GM20000 (cell line): ENCODE measurements around the gene CCPG1.
"Not testable (repeated sequence)": the region's sequence is repeated elsewhere in the genome, so short reads cannot be mapped to it uniquely, and the experiment has no call there.

ENCODE experiments used
- DNase-seq: peaks from one replicate; pipeline ENCODE4 v3.0.0; 2012; ENCODE audit warnings: low spot score
- TF ChIP-seq, protein P1 (sequence below): IDR thresholded peaks from 2 replicates; pipeline ENCODE4 v1.5.1; 2012; ENCODE audit warnings: mild to moderate bottlenecking, control low read depth; ENCODE audit errors: extremely low read depth, missing control alignments

The CCPG1 gene, protein sequence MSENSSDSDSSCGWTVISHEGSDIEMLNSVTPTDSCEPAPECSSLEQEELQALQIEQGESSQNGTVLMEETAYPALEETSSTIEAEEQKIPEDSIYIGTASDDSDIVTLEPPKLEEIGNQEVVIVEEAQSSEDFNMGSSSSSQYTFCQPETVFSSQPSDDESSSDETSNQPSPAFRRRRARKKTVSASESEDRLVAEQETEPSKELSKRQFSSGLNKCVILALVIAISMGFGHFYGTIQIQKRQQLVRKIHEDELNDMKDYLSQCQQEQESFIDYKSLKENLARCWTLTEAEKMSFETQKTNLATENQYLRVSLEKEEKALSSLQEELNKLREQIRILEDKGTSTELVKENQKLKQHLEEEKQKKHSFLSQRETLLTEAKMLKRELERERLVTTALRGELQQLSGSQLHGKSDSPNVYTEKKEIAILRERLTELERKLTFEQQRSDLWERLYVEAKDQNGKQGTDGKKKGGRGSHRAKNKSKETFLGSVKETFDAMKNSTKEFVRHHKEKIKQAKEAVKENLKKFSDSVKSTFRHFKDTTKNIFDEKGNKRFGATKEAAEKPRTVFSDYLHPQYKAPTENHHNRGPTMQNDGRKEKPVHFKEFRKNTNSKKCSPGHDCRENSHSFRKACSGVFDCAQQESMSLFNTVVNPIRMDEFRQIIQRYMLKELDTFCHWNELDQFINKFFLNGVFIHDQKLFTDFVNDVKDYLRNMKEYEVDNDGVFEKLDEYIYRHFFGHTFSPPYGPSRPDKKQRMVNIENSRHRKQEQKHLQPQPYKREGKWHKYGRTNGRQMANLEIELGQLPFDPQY

DNA sequence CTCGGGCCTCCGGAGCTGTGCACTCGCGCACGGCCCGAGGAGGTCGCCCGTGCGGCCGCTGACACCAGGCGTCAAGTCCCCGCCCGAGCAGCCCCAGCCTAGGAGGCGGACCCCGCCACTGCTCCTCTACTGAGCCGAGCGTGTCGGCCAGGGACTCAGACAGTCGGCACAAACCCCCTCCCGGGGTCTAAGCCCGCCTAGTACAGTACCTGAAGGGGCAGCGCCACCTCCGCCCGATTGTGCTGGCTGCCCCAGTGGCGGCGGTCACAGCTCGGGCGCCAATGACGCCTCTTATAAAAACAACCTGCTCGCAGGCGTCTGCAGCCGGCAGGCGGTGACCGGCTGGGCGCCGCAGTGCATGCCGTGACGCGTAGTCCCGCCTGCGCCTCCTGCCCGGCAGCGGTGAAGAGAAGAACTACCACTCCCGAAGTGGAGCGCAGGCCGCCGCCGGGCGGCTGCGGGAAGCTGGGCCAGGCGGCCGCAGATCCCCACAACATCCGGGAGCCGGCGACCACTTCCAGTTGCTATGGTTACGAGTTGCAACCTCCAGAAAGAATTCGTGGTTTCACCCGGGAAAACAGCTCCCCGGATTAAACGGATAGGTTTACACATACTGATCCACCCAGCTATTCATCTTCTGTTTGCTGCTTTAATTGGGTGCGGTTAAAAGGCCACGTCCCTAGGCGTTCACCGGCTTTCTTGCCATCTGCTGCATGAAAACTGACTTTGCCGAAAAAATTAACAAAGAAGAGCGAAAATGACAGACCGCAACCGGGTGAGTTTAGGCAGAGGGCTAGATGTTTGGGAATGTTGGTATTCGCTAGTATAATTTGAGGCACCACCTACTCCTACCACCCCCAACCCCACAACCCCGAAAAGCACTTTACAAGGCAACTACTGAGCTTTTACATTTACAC lies at the start of gene CCPG1, which contains the start of gene PIERCE2:
TSS of gene CCPG1 (minus strand) at position 348 of the 917 bp plus-strand sequence. CDS start 18,935 bp downstream, outside the sequence.
TSS of gene PIERCE2 (plus strand) at position 484 of the 917 bp plus-strand sequence. CDS start at position 758, 274 bp downstream.
- DNase-seq: peak; percentile 91
- TF ChIP-seq, protein P1, sequence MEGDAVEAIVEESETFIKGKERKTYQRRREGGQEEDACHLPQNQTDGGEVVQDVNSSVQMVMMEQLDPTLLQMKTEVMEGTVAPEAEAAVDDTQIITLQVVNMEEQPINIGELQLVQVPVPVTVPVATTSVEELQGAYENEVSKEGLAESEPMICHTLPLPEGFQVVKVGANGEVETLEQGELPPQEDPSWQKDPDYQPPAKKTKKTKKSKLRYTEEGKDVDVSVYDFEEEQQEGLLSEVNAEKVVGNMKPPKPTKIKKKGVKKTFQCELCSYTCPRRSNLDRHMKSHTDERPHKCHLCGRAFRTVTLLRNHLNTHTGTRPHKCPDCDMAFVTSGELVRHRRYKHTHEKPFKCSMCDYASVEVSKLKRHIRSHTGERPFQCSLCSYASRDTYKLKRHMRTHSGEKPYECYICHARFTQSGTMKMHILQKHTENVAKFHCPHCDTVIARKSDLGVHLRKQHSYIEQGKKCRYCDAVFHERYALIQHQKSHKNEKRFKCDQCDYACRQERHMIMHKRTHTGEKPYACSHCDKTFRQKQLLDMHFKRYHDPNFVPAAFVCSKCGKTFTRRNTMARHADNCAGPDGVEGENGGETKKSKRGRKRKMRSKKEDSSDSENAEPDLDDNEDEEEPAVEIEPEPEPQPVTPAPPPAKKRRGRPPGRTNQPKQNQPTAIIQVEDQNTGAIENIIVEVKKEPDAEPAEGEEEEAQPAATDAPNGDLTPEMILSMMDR: peak; percentile 40

GRCh38 chr15:55457401-55458022 lies 49.4 kb upstream of the CCPG1 start:
- TF ChIP-seq, protein P1: no peak
- no peak for DNase-seq

DNA sequence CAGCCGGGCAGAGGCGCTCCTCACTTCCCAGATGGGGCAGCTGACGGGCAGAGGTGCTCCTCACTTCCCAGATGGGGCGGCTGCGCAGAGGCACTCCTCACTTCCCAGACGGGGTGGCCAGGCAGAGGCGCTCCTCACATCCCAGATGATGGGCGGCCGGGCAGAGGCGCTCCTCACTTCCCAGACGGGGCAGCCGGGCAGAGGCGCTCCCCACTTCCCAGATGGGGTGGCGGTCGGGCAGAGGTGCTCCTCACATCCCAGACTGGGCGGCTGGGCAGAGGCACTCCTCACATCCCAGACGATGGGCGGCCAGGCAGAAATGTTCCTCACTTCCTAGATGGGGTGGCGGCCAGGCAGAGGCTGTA lies 38.9 kb upstream of the CCPG1 start:
- not testable (repeated sequence) for DNase-seq

GRCh38 chr15:55446379-55447029 lies 38.3 kb upstream of the CCPG1 start:
- not testable (repeated sequence) for DNase-seq

DNA sequence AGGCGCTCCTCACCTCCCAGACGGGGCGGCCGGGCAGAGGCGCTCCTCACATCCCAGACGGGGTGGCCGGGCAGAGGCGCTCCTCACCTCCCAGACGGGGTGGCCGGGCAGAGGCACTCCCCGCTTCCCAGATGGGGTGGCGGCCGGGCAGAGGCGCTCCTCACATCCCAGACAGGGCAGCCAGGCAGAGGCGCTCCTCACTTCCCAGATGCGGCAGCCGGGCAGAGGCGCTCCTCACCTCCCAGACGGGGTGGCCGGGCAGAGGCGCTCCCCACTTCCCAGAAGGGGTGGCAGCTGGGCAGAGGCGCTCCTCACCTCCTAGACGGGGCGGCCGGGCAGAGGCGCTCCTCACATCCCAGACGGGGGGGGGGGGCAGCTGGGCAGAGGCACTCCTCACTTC lies 37.8 kb upstream of the CCPG1 start:
- not testable (repeated sequence) for DNase-seq

DNA sequence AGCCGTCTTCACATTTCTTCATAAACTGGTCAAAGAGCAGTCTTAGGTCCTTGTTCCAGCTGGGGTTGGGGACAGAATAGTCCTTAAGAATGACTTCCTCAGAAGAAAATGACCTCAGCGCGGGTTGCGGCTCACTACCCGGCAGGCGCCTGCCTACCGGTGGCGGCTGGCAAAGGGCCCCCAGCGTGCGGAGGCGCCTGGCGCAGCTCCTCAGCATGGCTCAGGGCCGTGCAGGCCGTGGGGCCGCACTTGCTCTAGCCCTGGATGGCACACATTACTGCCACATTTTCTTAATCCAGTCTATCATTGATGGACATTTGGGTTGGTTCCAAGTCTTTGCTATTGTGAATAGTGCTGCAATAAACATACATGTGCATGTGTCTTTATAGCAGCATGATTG lies 35.0 kb upstream of the CCPG1 start:
- not testable (repeated sequence) for DNase-seq

- TF ChIP-seq, protein P1: peak; percentile 27
- peak; percentile 54 for DNase-seq
Observed at GRCh38 chr15:55434989-55435825, 27.0 kb upstream of the CCPG1 start.

- TF ChIP-seq, protein P1: no peak
- no peak for DNase-seq
Observed at GRCh38 chr15:55422089-55422488, 13.9 kb upstream of the CCPG1 start.
